NB4 (cell line): ENCODE results near the gene SH3BP5L.

ENCODE experiments used
- POLR2A ChIP-seq: IDR thresholded peaks from 2 replicates; pipeline ENCODE4 v1.6.1; 2011; ENCODE audit warnings: mild to moderate bottlenecking; ENCODE audit not compliant: insufficient read length; ENCODE audit errors: extremely low read depth
- TF ChIP-seq, protein P1 (sequence below): IDR thresholded peaks from 2 replicates; pipeline ENCODE4 v1.6.1; 2011; ENCODE audit warnings: low read depth, low read length
- TF ChIP-seq, protein P2 (sequence below): IDR thresholded peaks from one replicate; pipeline ENCODE4 v1.5.1; 2012; ENCODE audit warnings: low read depth, low read length

DNA sequence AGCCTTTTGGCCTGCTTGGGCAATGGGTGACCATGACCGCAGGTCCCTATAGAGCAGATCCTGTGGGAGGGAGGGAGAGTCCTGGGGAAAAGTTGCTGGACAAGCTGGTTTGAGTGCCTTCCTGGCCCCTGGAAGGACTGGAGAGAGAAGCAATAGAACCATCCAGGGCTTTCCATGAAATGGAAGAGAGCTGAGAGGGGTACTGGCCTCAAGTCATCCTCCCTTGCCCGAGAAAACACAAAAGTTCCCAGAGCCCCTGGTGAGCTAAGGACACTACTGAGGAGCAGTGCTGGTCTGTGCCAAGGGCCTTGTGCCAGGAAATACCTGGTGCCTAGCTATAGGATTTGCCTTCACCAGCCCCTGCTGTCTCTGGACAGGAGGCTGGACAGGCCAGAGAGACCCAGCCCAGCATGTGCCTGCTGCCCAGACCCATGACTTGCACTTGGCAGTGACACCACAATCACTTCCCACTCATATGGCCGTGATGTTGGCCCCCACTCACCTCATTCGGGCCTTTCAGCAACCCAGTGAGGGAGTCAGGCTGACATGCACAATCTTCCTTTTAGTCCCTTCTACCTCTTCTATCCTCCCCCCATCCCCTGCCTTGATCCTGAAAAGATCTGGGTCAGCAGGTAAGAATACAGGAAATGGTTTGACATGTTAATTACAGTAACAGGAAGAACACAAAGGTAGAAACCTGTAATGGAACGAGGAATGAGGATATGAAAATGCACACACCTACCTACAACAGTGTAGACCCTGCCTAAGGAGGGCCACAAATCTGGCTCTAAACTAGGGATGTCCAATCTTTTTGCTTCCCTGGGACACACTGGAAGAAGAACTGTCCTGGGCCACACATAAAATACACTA lies 7.0 kb downstream of the SH3BP5L start:
- TF ChIP-seq, protein P1, sequence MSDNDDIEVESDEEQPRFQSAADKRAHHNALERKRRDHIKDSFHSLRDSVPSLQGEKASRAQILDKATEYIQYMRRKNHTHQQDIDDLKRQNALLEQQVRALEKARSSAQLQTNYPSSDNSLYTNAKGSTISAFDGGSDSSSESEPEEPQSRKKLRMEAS, result no peak
- TF ChIP-seq, protein P2, sequence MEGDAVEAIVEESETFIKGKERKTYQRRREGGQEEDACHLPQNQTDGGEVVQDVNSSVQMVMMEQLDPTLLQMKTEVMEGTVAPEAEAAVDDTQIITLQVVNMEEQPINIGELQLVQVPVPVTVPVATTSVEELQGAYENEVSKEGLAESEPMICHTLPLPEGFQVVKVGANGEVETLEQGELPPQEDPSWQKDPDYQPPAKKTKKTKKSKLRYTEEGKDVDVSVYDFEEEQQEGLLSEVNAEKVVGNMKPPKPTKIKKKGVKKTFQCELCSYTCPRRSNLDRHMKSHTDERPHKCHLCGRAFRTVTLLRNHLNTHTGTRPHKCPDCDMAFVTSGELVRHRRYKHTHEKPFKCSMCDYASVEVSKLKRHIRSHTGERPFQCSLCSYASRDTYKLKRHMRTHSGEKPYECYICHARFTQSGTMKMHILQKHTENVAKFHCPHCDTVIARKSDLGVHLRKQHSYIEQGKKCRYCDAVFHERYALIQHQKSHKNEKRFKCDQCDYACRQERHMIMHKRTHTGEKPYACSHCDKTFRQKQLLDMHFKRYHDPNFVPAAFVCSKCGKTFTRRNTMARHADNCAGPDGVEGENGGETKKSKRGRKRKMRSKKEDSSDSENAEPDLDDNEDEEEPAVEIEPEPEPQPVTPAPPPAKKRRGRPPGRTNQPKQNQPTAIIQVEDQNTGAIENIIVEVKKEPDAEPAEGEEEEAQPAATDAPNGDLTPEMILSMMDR, result no peak
- TF ChIP-seq POLR2A, result no peak
